Liver (tissue), 2 donors: ENCODE results near the gene PHLPP1.

ENCODE experiments used
- CTCF ChIP-seq: fragments of 150-350 bp; IDR thresholded peaks from 2 replicates; pipeline ENCODE4 v1.5.1; 2017; ENCODE audit warnings: improper control_type of control experiment, low read depth, low read length; ENCODE audit not compliant: missing input control
- FOXA1 ChIP-seq: IDR thresholded peaks from 2 replicates; pipeline ENCODE4 v1.6.1; 2016; ENCODE audit warnings: antibody characterized with exemption
- MAX ChIP-seq: IDR thresholded peaks from 2 replicates; pipeline ENCODE4 v1.6.1; 2016; ENCODE audit warnings: antibody characterized with exemption
- donor health status: healthy.

- TF ChIP-seq CTCF (no peak), MAX (no peak), FOXA1 (no peak)
These were observed 34.0 kb downstream of the PHLPP1 start for GRCh38 chr18:62749389-62749788.
